HepG2 (cell line): ENCODE results near the gene ICE2. TPM values are rescaled to one million over a fixed set of nuclear protein-coding genes. Genes with fewer than 3 reads are reported as not detected.

Experiments
- ATAC-seq: fragments of 200-7000 bp; cut with Tn5 transposase; 3 replicates; pipeline ENCODE4 v1.9.1; 2020; ENCODE audit warnings: mild to moderate bottlenecking, moderate library complexity
- BruUV-seq: library from RNA; stranded (reverse); fragments of 400-500 nt; replicated peaks from 2 replicates; lab custom pipeline; 2021; lab: Mats Ljungman, UMichigan
- CTCF ChIA-PET: fragments of 300-600 bp; formaldehyde crosslinking; extraction: SDS; loops from one replicate; lab custom pipeline; 2021; ENCODE audit warnings: low total read pairs, inconsistent platforms, low intra/inter-chr PET ratio; lab: Yijun Ruan, JAX
- POLR2A ChIA-PET: fragments of 350-600 bp; sonication (Branson Sonifier 250); formaldehyde crosslinking; loops from one replicate; lab custom pipeline; 2020; ENCODE audit warnings: antibody characterized with exemption, inconsistent platforms; lab: Yijun Ruan, JAX
- DNase-seq: peaks from one replicate; pipeline ENCODE4 v3.0.0-alpha.2; 2015; ENCODE audit warnings: low spot score
- FAIRE-seq: peaks from 3 replicates; lab custom pipeline; 2011; peaks lifted over from hg19 to GRCh38; lab: Jason Lieb, UNC
- H2AFZ ChIP-seq: one replicate; pipeline ENCODE4 v1.6.1; 2011; ENCODE audit warnings: low read length, inconsistent platforms
- H3K27ac ChIP-seq: fragments of 300-600 bp; 3 replicates; pipeline ENCODE4 v1.8.0; 2011; ENCODE audit warnings: mixed run types, mild to moderate bottlenecking, mixed read lengths, low read length, inconsistent platforms; ENCODE audit not compliant: insufficient read depth; ENCODE audit errors: extremely low read length
- H3K27me3 ChIP-seq, 2 experiments: fragments of 200-600 bp in 1 of 2; 2 replicates in 1 of 2; 3 replicates in 1 of 2; pipeline versions ENCODE4 v1.6.0 to v1.8.0; 2011; ENCODE audit warnings: low read length in 2 of 2, mild to moderate bottlenecking in 2 of 2, moderate library complexity in 2 of 2, inconsistent platforms in 1 of 2; ENCODE audit not compliant: insufficient read depth in 2 of 2, control insufficient read depth in 1 of 2
- H3K36me3 ChIP-seq, 2 experiments: fragments of 200-600 bp in 1 of 2; replicated peaks in 1 of 2; 2 replicates in 1 of 2; 3 replicates in 1 of 2; pipeline versions ENCODE4 v1.5.1 to v1.8.0; 2011; ENCODE audit warnings: low read length in 2 of 2, inconsistent platforms in 1 of 2; ENCODE audit not compliant: insufficient read depth in 2 of 2, control insufficient read depth in 1 of 2
- H3K4me1 ChIP-seq: 2 replicates; pipeline ENCODE4 v1.5.1; 2012; ENCODE audit warnings: low read length, inconsistent platforms; ENCODE audit not compliant: insufficient read depth
- H3K4me2 ChIP-seq: 2 replicates; pipeline ENCODE4 v1.6.0; 2011; ENCODE audit warnings: low read depth, low read length, inconsistent platforms
- H3K4me3 ChIP-seq, 3 experiments: fragments of 200-600 bp in 1 of 3; sonication (generic), shearing (Covaris generic) in 1 of 3; replicated peaks in 1 of 3; 2 replicates each; pipeline ENCODE4 v1.5.1; 2011 to 2016; ENCODE audit warnings: low read length in 3 of 3, inconsistent platforms in 2 of 3, low read depth in 2 of 3, mild to moderate bottlenecking in 2 of 3, control low read depth in 1 of 3, mixed read lengths in 1 of 3; ENCODE audit not compliant: insufficient read depth in 1 of 3
- H3K79me2 ChIP-seq: one replicate; pipeline ENCODE4 v1.6.1; 2011; ENCODE audit warnings: low read length, inconsistent platforms; ENCODE audit not compliant: insufficient read depth
- H3K9ac ChIP-seq: 2 replicates; pipeline ENCODE4 v1.6.0; 2011; ENCODE audit warnings: mild to moderate bottlenecking, low read depth, low read length, inconsistent platforms; ENCODE audit not compliant: insufficient read depth
- H3K9me3 ChIP-seq: 2 replicates; pipeline ENCODE4 v1.5.1; 2012; ENCODE audit warnings: mild to moderate bottlenecking, low read length
- H4K20me1 ChIP-seq: 2 replicates; pipeline ENCODE4 v1.6.0; 2011; ENCODE audit warnings: inconsistent platforms, mild to moderate bottlenecking, low read length, moderate library complexity; ENCODE audit not compliant: insufficient read depth
- ATF7-NPFF ChIP-seq: sonication (generic); formaldehyde crosslinking; IDR thresholded peaks from 2 replicates; pipeline ENCODE4 v1.8.1; 2023; ENCODE audit warnings: mild to moderate bottlenecking, low read depth, missing genetic modification reagents, moderate library complexity
- JDP2 ChIP-seq: sonication (generic); formaldehyde crosslinking; IDR thresholded peaks from 2 replicates; pipeline ENCODE4 v1.8.1; 2022; ENCODE audit warnings: missing genetic modification reagents, borderline replicate concordance
- SATB2 ChIP-seq: sonication (generic); formaldehyde crosslinking; IDR thresholded peaks from 2 replicates; pipeline ENCODE4 v1.5.0; 2020; ENCODE audit warnings: missing genetic modification reagents
- SNRNP70 ChIP-seq: fragments of 200-400 bp; formaldehyde crosslinking; IDR thresholded peaks from 2 replicates; pipeline ENCODE4 v1.6.1; 2017; ENCODE audit warnings: mild to moderate bottlenecking, low read depth, low read length, moderate library complexity
- ZNF337 ChIP-seq: sonication (generic); formaldehyde crosslinking; IDR thresholded peaks from 2 replicates; pipeline ENCODE4 v1.5.1; 2020; ENCODE audit warnings: missing genetic modification reagents, low read depth, mild to moderate bottlenecking, borderline replicate concordance
- WGBS: methylation state at CpG from one replicate; pipeline ENCODE4 v1.1.6; 2017; ENCODE audit warnings: low lambda C conversion rate; 5-methylcytosine and 5-hydroxymethylcytosine counted together
- in situ Hi-C: cut with HindIII; loops from 2 replicates; pipeline ENCODE4 v1.10.0; 2017; ENCODE audit warnings: low pct_unique_long_range_greater_than_20kb; ENCODE audit not compliant: extremely low pct_ligation_motif_present
- intact Hi-C: fragments of 100-400 bp; cut with micrococcal nuclease; formaldehyde crosslinking; loops from one replicate; pipeline ENCODE4 v1.10.0; 2022; ENCODE audit not compliant: unreplicated experiment
- polyA plus RNA-seq, 8 experiments: library from polyadenylated mRNA; depleted of rRNA in 3 of 8; stranded (reverse) in 7 of 8; unstranded in 1 of 8; fragments of >200 nt; fragmentation: Illumina TruSeq in 4 of 8; extraction: Trizol in 4 of 8; gene quantifications; 2 replicates each; pipeline versions ENCODE4 v1.2.1 to v1.2.3, GENCODE V29; 2011 to 2016; ENCODE audit warnings: low read depth in 4 of 8, missing spikeins in 1 of 8, mixed read lengths in 1 of 8; ENCODE audit not compliant: insufficient read depth in 1 of 8
- total RNA-seq, 5 experiments: library from RNA; depleted of rRNA; stranded (reverse); fragments of >200 nt; fragmentation: Illumina TruSeq; extraction: Trizol; gene quantifications; 2 replicates each; pipeline ENCODE4 v1.2.3, GENCODE V29; 2016; ENCODE audit warnings: low read depth in 1 of 5
- TF ChIP-seq, protein P1 (sequence below): sonication (generic); formaldehyde crosslinking; IDR thresholded peaks from 2 replicates; pipeline ENCODE4 v1.4.0; 2020; ENCODE audit warnings: missing genetic modification reagents

Gene ICE2
- total and polyA plus RNA-seq, 2 of the 13 experiments (the other 11 are each of a cell fraction or from before 2014, with no cell fraction given) = 24.8 to 26.4 TPM

DNA sequence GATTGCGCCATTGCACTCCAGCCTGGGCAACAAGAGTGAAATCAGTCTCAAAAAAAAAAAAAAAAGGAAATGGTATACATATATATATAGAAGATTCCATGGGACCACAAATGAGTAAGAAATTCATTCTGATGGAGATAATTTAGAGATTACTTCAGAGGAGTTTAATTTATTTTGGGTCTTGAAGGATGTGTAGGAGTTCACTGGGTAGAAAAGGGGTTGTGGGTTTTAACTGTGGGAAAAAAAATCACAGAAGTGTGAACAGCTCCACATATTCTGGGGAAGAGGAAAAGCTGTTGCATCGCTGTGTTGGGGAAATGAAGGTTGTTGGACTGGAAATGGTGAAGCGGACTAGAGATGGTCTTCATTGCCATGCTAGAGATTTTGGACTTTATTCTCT lies 4.1 kb upstream of the ICE2 start (continued):
- TF ChIP-seq, protein P1, sequence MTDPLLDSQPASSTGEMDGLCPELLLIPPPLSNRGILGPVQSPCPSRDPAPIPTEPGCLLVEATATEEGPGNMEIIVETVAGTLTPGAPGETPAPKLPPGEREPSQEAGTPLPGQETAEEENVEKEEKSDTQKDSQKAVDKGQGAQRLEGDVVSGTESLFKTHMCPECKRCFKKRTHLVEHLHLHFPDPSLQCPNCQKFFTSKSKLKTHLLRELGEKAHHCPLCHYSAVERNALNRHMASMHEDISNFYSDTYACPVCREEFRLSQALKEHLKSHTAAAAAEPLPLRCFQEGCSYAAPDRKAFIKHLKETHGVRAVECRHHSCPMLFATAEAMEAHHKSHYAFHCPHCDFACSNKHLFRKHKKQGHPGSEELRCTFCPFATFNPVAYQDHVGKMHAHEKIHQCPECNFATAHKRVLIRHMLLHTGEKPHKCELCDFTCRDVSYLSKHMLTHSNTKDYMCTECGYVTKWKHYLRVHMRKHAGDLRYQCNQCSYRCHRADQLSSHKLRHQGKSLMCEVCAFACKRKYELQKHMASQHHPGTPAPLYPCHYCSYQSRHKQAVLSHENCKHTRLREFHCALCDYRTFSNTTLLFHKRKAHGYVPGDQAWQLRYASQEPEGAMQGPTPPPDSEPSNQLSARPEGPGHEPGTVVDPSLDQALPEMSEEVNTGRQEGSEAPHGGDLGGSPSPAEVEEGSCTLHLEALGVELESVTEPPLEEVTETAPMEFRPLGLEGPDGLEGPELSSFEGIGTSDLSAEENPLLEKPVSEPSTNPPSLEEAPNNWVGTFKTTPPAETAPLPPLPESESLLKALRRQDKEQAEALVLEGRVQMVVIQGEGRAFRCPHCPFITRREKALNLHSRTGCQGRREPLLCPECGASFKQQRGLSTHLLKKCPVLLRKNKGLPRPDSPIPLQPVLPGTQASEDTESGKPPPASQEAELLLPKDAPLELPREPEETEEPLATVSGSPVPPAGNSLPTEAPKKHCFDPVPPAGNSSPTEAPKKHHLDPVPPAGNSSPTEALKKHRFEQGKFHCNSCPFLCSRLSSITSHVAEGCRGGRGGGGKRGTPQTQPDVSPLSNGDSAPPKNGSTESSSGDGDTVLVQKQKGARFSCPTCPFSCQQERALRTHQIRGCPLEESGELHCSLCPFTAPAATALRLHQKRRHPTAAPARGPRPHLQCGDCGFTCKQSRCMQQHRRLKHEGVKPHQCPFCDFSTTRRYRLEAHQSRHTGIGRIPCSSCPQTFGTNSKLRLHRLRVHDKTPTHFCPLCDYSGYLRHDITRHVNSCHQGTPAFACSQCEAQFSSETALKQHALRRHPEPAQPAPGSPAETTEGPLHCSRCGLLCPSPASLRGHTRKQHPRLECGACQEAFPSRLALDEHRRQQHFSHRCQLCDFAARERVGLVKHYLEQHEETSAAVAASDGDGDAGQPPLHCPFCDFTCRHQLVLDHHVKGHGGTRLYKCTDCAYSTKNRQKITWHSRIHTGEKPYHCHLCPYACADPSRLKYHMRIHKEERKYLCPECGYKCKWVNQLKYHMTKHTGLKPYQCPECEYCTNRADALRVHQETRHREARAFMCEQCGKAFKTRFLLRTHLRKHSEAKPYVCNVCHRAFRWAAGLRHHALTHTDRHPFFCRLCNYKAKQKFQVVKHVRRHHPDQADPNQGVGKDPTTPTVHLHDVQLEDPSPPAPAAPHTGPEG = no peak
- TF ChIP-seq SATB2 (no peak), ATF7-NPFF (CRISPR knock-in tag) (no peak)

DNA sequence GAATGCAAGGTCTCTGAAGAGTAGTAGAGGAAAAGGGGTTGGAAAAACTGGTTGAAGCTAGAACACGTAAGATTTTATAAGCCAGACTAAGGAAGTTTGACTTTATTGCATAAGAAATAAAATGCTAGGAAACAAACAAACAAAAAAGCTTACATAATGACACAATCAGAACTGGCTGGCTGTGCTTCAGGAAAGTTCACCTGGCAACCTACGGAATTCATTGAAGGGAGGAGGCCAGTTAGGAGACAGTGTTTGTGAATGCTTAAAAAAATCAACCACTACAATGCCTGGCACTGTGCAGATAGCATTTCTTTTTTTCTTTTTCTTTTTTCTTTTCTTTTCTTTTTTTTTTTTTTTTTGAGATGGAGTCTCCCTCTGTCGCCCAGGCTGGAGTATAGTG lies 1.9 kb upstream of the ICE2 start:
- TF ChIP-seq ZNF337 (no peak), SNRNP70 (no peak), JDP2 (CRISPR knock-in tag) (no peak)

More for the DNA sequence above, 1.9 kb upstream of the ICE2 start:
- POLR2A ChIA-PET = no interaction called here
- Histone ChIP-seq H3K9me3 (no peaks in the 10 kb centered on the region), H4K20me1 (no peaks in the 10 kb centered on the region), H3K4me2 (no peak overlapping the region), H3K9ac (no peak overlapping the region), H3K27ac (no peak overlapping the region), H3K79me2 (peaks cover 26% of the 10 kb centered on the region), H3K4me1 (peaks cover 37% of the 10 kb centered on the region), H3K4me3 (no peak overlapping the region), H3K36me3 (no peaks in the 10 kb centered on the region), H2AFZ (no peak overlapping the region), H3K27me3 (no peaks in the 10 kb centered on the region; a peak in 1 of 5 replicates)
- BruUV-seq = no TSS peak
- intact Hi-C loops = no loop called here
- in situ Hi-C loops = no loop called here
- ATAC-seq (no peak), DNase-seq (no peak), FAIRE-seq (no peak)
- 95% methylated on average over 3 of the region's 3 CpGs for WGBS
- CTCF ChIA-PET = no interaction called here
